ENCODE measurements around the gene CTDP1.

DNA sequence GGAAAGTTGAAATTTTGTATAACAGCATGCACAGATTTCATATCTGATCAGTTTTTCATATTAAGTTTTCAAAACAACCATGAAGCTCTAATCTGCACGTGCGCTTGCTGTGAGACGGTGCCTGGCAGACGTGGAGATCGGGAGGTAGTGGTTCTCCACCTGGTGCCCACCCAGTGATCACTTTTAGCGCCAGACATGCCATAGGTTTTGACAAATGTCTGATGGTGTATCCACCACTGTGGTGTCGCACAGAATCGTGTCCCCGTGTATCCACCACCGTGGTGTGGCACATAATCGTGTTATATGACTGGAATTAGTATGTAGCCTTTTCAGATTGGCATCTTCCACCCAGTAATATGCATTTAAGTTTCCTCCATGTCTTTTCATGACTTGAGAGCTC lies 77.2 kb downstream of the CTDP1 start:
- TF ChIP-seq, protein P1, sequence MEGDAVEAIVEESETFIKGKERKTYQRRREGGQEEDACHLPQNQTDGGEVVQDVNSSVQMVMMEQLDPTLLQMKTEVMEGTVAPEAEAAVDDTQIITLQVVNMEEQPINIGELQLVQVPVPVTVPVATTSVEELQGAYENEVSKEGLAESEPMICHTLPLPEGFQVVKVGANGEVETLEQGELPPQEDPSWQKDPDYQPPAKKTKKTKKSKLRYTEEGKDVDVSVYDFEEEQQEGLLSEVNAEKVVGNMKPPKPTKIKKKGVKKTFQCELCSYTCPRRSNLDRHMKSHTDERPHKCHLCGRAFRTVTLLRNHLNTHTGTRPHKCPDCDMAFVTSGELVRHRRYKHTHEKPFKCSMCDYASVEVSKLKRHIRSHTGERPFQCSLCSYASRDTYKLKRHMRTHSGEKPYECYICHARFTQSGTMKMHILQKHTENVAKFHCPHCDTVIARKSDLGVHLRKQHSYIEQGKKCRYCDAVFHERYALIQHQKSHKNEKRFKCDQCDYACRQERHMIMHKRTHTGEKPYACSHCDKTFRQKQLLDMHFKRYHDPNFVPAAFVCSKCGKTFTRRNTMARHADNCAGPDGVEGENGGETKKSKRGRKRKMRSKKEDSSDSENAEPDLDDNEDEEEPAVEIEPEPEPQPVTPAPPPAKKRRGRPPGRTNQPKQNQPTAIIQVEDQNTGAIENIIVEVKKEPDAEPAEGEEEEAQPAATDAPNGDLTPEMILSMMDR (IDR thresholded peaks at IDR 0.05) = no peak
- no peak for TF ChIP-seq POLR2A (IDR thresholded peaks at IDR 0.05)

Measured in body of pancreas (tissue), 4 donors.